Choroid plexus epithelial cell (primary cell): ENCODE results near the gene CFDP1.
A peak's percentile ranks its signal among the peaks of the same experiment; 100 is the strongest.

Experiments used
- DNase-seq: peaks from one replicate; pipeline ENCODE4 v3.0.0-alpha.2; 2010; ENCODE audit warnings: low read depth
- H3K4me3 ChIP-seq: 2 replicates; pipeline ENCODE4 v1.5.1; 2011; ENCODE audit warnings: low read depth, mild to moderate bottlenecking, control low read depth, low read length, moderate library complexity
- TF ChIP-seq, protein P1 (sequence below): conservative IDR thresholded peaks from 2 replicates; pipeline ENCODE4 v1.5.1; 2011; ENCODE audit warnings: low read depth, mild to moderate bottlenecking, control low read depth, inconsistent platforms, low read length, moderate library complexity

Gene CFDP1

DNA sequence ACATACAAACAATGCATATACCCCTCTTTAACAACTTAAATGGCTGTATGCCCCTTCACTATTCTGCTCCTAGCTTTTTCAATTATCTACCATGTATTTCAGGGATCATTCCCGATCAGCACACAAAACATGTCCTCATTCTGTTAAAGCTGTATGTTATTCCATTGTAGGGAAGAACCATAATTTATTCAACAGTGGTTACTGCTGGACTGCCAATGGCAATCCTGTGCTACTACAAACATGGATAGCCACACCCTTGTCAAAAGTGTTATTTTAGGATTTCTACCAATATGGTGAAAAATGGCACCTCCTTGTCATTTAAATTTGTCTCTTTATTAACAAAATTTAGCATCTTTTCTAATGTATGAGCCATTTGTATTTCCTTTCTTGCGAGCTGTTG lies 96.8 kb downstream of the CFDP1 start:
- DNase-seq: no peak
- TF ChIP-seq, protein P1, sequence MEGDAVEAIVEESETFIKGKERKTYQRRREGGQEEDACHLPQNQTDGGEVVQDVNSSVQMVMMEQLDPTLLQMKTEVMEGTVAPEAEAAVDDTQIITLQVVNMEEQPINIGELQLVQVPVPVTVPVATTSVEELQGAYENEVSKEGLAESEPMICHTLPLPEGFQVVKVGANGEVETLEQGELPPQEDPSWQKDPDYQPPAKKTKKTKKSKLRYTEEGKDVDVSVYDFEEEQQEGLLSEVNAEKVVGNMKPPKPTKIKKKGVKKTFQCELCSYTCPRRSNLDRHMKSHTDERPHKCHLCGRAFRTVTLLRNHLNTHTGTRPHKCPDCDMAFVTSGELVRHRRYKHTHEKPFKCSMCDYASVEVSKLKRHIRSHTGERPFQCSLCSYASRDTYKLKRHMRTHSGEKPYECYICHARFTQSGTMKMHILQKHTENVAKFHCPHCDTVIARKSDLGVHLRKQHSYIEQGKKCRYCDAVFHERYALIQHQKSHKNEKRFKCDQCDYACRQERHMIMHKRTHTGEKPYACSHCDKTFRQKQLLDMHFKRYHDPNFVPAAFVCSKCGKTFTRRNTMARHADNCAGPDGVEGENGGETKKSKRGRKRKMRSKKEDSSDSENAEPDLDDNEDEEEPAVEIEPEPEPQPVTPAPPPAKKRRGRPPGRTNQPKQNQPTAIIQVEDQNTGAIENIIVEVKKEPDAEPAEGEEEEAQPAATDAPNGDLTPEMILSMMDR: no peak
- H3K4me3 ChIP-seq: no peak overlapping the region

DNA sequence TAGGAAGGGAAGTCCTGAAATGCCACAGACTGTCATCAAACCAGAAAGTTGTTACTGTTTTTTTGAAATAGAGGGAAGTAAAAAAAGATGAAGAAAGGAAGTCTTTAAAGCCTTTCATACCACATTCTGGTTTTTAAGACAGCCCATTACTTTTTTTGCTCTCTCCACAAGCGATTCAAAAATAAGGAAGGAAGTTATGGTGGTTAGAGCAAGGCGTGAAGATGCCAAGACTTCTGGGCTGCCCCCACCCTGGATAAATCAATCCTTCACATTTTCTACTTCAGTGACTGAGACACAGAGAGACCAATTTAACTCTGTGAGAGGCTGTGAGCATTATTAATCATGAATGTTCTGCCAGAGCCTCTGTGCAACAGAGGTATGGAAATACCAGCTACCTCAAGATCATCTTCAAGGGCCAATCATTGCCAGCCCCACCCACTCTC lies 99.6 kb downstream of the CFDP1 start:
- DNase-seq: no peak
- no peak overlapping the region for H3K4me3 ChIP-seq
- TF ChIP-seq, protein P1: no peak

- DNase-seq: no peak
- H3K4me3 ChIP-seq: no peak overlapping the region
- TF ChIP-seq, protein P1: no peak
These were observed 103.4 kb downstream of the CFDP1 start for GRCh38 chr16:75329943-75330342.

DNA sequence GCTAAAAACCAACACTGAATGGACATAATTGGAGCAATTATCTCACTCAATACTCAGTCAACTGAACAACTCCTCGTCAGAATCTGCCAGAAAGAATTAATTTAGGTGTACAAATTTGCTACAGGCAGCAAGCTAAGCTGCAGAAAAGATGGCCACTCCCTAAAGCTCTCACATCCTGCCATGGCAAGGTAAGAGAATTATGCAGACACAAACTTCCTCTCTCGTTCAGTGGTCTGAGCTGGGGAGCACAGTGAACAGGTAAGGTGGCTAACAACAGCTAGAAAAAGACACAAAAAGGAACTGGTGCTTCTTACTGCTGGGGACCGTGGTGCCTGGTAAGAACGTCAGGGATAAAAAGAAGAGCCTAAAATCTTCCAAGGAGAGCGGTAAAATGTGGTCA lies 107.0 kb downstream of the CFDP1 start:
- no peak overlapping the region for H3K4me3 ChIP-seq
- no peak for DNase-seq
- TF ChIP-seq, protein P1: no peak

DNA sequence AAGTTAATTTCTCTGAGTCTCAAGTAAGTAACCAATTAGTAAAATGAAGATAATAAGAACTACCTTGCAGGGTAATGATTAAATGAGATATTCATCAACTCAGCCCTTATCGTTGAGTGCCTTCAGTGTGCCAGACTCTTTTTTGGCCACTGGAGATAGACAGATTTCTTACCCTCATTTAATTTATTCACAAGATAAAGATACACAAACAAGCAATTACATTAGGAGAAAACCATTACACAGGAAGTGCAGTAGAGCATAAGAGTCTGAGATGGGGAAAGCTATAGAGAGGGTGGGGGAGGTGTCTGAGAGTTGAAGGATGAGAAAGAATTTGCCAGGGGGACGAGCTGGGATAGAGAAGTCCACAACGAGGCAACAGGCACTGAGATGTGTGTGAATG lies 109.4 kb downstream of the CFDP1 start:
- H3K4me3 ChIP-seq: no peak overlapping the region
- no peak for DNase-seq
- TF ChIP-seq, protein P1: no peak

DNA sequence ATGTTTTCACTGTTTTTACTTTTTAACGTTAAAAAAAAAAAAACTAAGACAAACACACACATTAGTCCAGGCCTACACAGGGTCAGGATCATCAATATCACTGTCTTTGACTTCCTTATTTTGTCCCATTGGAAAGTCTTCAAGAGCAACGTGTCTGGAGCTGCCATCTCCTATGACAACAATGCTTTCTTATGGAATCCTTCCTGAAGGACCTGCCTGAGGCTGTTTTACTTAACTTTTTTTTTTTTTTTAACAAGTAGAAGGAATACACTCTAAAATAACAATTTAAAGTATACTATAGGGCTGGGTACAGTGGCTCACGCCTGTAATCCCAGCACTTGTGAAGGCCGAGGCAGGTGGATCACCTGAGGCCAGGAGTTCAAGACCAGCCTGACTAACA lies 110.1 kb downstream of the CFDP1 start:
- DNase-seq: no peak
- H3K4me3 ChIP-seq: no peak overlapping the region
- TF ChIP-seq, protein P1: no peak

DNA sequence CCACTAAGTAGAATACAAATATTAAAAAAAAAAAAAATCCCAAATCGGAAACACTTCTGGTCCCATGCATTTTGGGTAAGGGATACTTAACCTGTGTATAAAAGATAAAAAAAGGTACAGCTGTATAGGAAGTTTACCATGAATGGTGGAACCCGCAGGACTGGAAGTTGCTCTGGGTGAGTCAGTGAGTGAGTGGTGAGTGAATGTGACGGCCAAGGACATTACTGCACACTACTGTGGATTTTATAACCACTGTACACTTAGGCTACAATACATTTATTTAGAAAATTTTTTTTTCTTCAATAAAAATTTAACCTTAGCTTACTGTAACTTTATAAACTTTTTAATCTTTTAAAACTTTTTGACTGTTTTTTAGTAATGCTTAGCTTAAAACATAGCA lies 110.6 kb downstream of the CFDP1 start:
- TF ChIP-seq, protein P1: no peak
- H3K4me3 ChIP-seq: no peak overlapping the region
- peak; percentile 55 for DNase-seq
